IMR-90 (cell line): ENCODE data around the gene OR2V2. TPM values are rescaled to one million over a fixed set of nuclear protein-coding genes. Genes with fewer than 3 reads are reported as not detected.
"Not testable (repeated sequence)": the region's sequence is repeated elsewhere in the genome, so short reads cannot be mapped to it uniquely, and the experiment has no call there.

Experiments used
- ATAC-seq: fragments of 200-7000 bp; cut with Tn5 transposase; 2 replicates; pipeline ENCODE4 v1.9.1; 2020; ENCODE audit warnings: low read depth, mild to moderate bottlenecking, moderate library complexity
- BruUV-seq: library from RNA; stranded (reverse); fragments of 400-500 nt; replicated peaks from 2 replicates; lab custom pipeline; 2021; lab: Mats Ljungman, UMichigan
- CTCF ChIA-PET: fragments of 300-600 bp; formaldehyde crosslinking; extraction: SDS; loops from one replicate; lab custom pipeline; 2021; ENCODE audit warnings: antibody characterized with exemption; lab: Yijun Ruan, JAX
- POLR2A ChIA-PET: fragments of 300-600 bp; sonication (Branson Sonifier 250); formaldehyde crosslinking; loops from one replicate; lab custom pipeline; 2022; ENCODE audit warnings: antibody characterized with exemption; ENCODE audit not compliant: unreplicated experiment; lab: Charles Lee
- DNase-seq: peaks from one replicate; pipeline ENCODE4 v3.0.0; 2013
- H2AFZ ChIP-seq: replicated peaks from 2 replicates; pipeline ENCODE3; 2013; ENCODE audit warnings: low read length, mild to moderate bottlenecking; ENCODE audit not compliant: poor library complexity
- H2AK5ac ChIP-seq: 2 replicates; pipeline ENCODE4 v1.6.1; 2013; ENCODE audit warnings: low read depth, low read length, inconsistent platforms
- H2AK9ac ChIP-seq: replicated peaks from 2 replicates; pipeline ENCODE3; 2013; ENCODE audit warnings: mild to moderate bottlenecking, low read depth, low read length, moderate library complexity; ENCODE audit not compliant: poor library complexity
- H2BK120ac ChIP-seq: 2 replicates; pipeline ENCODE4 v1.6.1; 2013; ENCODE audit warnings: low read depth, low read length, inconsistent platforms
- H2BK15ac ChIP-seq: 3 replicates; pipeline ENCODE4 v1.6.1; 2013; ENCODE audit warnings: low read depth, low read length, inconsistent platforms
- H2BK20ac ChIP-seq: 2 replicates; pipeline ENCODE4 v1.6.1; 2013; ENCODE audit warnings: low read depth, mild to moderate bottlenecking, inconsistent platforms, low read length, moderate library complexity
- H2BK5ac ChIP-seq: 2 replicates; pipeline ENCODE4 v1.6.1; 2013; ENCODE audit warnings: mild to moderate bottlenecking, low read depth, low read length, inconsistent platforms; ENCODE audit not compliant: poor library complexity, severe bottlenecking
- H3K14ac ChIP-seq: replicated peaks from 2 replicates; pipeline ENCODE4 v1.6.1; 2013; ENCODE audit warnings: low read depth, low read length, inconsistent platforms
- H3K18ac ChIP-seq: 2 replicates; pipeline ENCODE4 v1.6.1; 2013; ENCODE audit warnings: low read depth, low read length, control low read depth
- H3K23ac ChIP-seq: 2 replicates; pipeline ENCODE4 v1.6.1; 2013; ENCODE audit warnings: low read depth, low read length, inconsistent platforms
- H3K27ac ChIP-seq: 2 replicates; pipeline ENCODE4 v1.5.1; 2013; ENCODE audit warnings: mild to moderate bottlenecking, control low read depth, low read length; ENCODE audit not compliant: insufficient read depth
- H3K27me3 ChIP-seq: 2 replicates; pipeline ENCODE4 v1.6.1; 2013; ENCODE audit warnings: low read length; ENCODE audit not compliant: control insufficient read depth, insufficient read depth
- H3K36me3 ChIP-seq: 2 replicates; pipeline ENCODE4 v1.6.1; 2013; ENCODE audit warnings: low read length, mixed read lengths; ENCODE audit not compliant: control insufficient read depth, insufficient read depth
- H3K4ac ChIP-seq: 2 replicates; pipeline ENCODE4 v1.6.1; 2013; ENCODE audit warnings: low read depth, low read length, inconsistent platforms
- H3K4me1 ChIP-seq: 2 replicates; pipeline ENCODE4 v1.6.1; 2013; ENCODE audit warnings: low read length, mixed read lengths; ENCODE audit not compliant: control insufficient read depth, insufficient read depth
- H3K4me2 ChIP-seq: 2 replicates; pipeline ENCODE4 v1.6.1; 2013; ENCODE audit warnings: low read depth, mild to moderate bottlenecking, control low read depth, low read length, moderate library complexity
- H3K4me3 ChIP-seq: 2 replicates; pipeline ENCODE4 v1.5.1; 2013; ENCODE audit warnings: low read depth, mild to moderate bottlenecking, control low read depth, low read length, moderate library complexity; ENCODE audit not compliant: insufficient read depth
- H3K56ac ChIP-seq: 2 replicates; pipeline ENCODE4 v1.6.1; 2013; ENCODE audit warnings: low read length, inconsistent platforms; ENCODE audit not compliant: insufficient read depth; ENCODE audit errors: extremely low read depth
- H3K79me1 ChIP-seq, 2 experiments: 2 replicates each; pipeline ENCODE4 v1.6.1; 2013; ENCODE audit warnings: low read length in 2 of 2, inconsistent platforms in 1 of 2, low read depth in 1 of 2
- H3K9ac ChIP-seq: 2 replicates; pipeline ENCODE4 v1.6.1; 2013; ENCODE audit warnings: low read depth, low read length, control low read depth
- H3K9me1 ChIP-seq: 2 replicates; pipeline ENCODE4 v1.6.1; 2013; ENCODE audit warnings: low read length, inconsistent platforms; ENCODE audit not compliant: insufficient read depth
- H3K9me3 ChIP-seq: 2 replicates; pipeline ENCODE4 v1.6.1; 2013; ENCODE audit warnings: low read length; ENCODE audit not compliant: control insufficient read depth, insufficient read depth
- H4K20me1 ChIP-seq: 2 replicates; pipeline ENCODE4 v1.6.1; 2013; ENCODE audit warnings: low read length, inconsistent platforms; ENCODE audit not compliant: insufficient read depth
- H4K5ac ChIP-seq: 2 replicates; pipeline ENCODE4 v1.6.1; 2013; ENCODE audit warnings: mild to moderate bottlenecking, low read depth, low read length, control low read depth
- H4K8ac ChIP-seq, 2 experiments: 2 replicates each; pipeline ENCODE4 v1.6.1; 2013; ENCODE audit warnings: low read depth in 2 of 2, low read length in 2 of 2, control low read depth in 1 of 2, inconsistent platforms in 1 of 2
- H4K91ac ChIP-seq: 2 replicates; pipeline ENCODE4 v1.6.1; 2013; ENCODE audit warnings: low read depth, low read length, inconsistent platforms; ENCODE audit not compliant: insufficient read depth
- WGBS, 2 experiments: methylation state at CpG; one replicate each; pipeline versions ENCODE4 v1.1.5 to v1.1.7; 2013; ENCODE audit warnings: missing lambda C conversion rate in 2 of 2; ENCODE audit not compliant: insufficient read length in 1 of 2; ENCODE audit errors: extremely low coverage in 2 of 2; 5-methylcytosine and 5-hydroxymethylcytosine counted together
- dilution Hi-C: fragments of 300-500 bp; cut with HindIII; formaldehyde crosslinking; loops from one replicate; pipeline ENCODE4 v1.14.3; 2018; ENCODE audit warnings: low sequenced_read_pairs; ENCODE audit not compliant: unreplicated experiment
- in situ Hi-C: fragments of 300-500 bp; cut with MboI; formaldehyde crosslinking; loops from 3 replicates; pipeline ENCODE4 v1.14.3; 2019; ENCODE audit warnings: low sequenced_read_pairs, inconsistent platforms, mixed read lengths
- intact Hi-C: fragments of 100-400 bp; cut with micrococcal nuclease; formaldehyde crosslinking; loops from 2 replicates; pipeline ENCODE4 v1.10.0; 2022
- polyA plus RNA-seq, 3 experiments: library from polyadenylated mRNA; depleted of rRNA; stranded (reverse); fragments of >200 nt; gene quantifications; 2 replicates each; pipeline ENCODE4 v1.2.3, GENCODE V29; 2012; ENCODE audit warnings: low replicate concordance in 1 of 3
- total RNA-seq: library from RNA; depleted of rRNA; stranded (reverse); fragments of >200 nt; gene quantifications from 2 replicates; pipeline ENCODE4 v1.2.3, GENCODE V29; 2012

Gene OR2V2
- total and polyA plus RNA-seq, 2 of the 4 experiments (the other 2 are of a cell fraction), result not detected

DNA sequence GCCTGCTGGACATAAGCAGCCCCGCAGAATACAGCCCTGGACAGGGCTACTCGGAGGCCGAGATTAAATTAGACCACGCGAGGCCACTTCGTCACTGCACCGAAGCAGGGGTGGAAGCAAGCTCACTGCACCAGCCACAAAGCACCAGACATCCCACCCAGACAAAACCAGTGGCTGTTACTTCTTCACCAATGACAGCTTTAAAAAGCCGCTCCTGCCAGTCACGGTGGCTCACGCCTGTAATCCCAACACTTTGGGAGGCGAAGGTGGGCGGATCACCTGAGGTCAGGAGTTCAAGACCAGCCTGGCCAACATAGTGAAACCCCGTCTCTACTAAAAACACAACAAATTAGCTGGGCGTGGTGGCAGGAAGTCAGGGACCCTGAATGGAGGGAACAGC, 30.2 kb downstream of the OR2V2 start:
- H3K4ac ChIP-seq, H4K8ac ChIP-seq, H2BK5ac ChIP-seq, dilution Hi-C loops, H3K79me1 ChIP-seq, H2BK15ac ChIP-seq, H3K23ac ChIP-seq, H3K14ac ChIP-seq, H3K27ac ChIP-seq, H2AFZ ChIP-seq, H3K36me3 ChIP-seq, H3K4me1 ChIP-seq, H2BK20ac ChIP-seq, H4K91ac ChIP-seq, H4K20me1 ChIP-seq, H2BK120ac ChIP-seq, in situ Hi-C loops, POLR2A ChIA-PET, H3K9me3 ChIP-seq, BruUV-seq, H3K9ac ChIP-seq, H3K18ac ChIP-seq, H3K27me3 ChIP-seq, intact Hi-C loops, H3K4me3 ChIP-seq, ATAC-seq, CTCF ChIA-PET, H3K9me1 ChIP-seq, H3K4me2 ChIP-seq, H2AK5ac ChIP-seq, H2AK9ac ChIP-seq, H4K5ac ChIP-seq, H3K56ac ChIP-seq, DNase-seq: not testable (repeated sequence)
- 87% methylated on average over 7 of the region's 14 CpGs; no CpG with 5 or more reads in 1 of the 2 experiments for WGBS, 2 experiments
